ENCODE results near the gene PTP4A2.

Gene PTP4A2

GRCh38 chr1:31936981-31937299 lies 1.2 kb downstream of the PTP4A2 start:
- DNase-seq (ENCODE audit: low read depth), result no peak
- peak overlapping the region; percentile 95 for H3K4me3 ChIP-seq (ENCODE audit: low read length)
- no peak for TF ChIP-seq CTCF (conservative IDR thresholded peaks at IDR 0.05; ENCODE audit: low read depth, low read length)

- TF ChIP-seq CTCF (conservative IDR thresholded peaks at IDR 0.05; ENCODE audit: low read depth, low read length), result no peak
- DNase-seq (ENCODE audit: low read depth), result no peak
- peak overlapping the region; percentile 95 for H3K4me3 ChIP-seq (ENCODE audit: low read length)
Measured at GRCh38 chr1:31936278-31936980, 1.7 kb downstream of the PTP4A2 start.

DNA sequence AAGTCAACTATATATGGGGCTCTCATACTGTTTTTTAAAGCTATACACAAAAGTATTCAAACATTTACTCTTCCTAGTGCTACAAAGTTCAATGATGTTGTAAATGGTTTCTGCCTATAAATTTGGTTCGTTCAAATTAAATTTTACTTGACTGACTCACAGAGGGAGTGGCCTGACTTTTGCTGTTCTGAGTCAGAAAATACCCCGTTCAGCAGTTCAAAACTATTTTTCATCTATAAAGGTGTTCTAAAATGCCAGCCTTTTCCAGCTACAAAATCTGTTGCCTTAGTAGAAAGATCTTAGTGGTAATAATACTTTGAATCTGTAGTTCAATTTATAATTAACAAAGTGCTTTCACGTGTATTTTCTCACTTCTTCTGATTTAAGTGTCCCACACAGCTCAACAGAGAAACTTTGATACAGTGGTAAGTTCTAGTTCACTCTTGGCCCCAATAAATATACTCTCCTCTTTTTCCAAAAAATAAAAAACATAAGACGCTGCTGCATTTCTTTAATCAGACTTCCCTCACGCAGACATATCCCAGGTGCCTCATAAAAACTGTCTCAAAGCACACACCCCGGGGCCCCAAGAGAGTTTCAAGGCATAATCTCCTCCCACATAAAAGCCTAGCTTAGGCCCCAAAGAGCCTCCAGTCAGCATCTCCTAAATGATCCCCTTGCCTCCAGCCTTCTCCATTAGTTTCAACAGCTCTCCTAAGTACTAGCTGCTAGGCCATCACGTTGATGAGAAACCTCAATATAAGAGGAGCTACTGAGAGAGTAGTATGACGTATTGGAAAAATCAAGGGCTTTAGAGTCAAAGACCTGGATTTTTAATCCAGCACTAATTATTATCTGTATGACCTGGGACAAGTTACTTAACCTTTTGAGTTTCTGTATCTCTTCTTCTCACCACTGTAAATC lies 3.2 kb downstream of the PTP4A2 start:
- H3K4me3 ChIP-seq (ENCODE audit: low read length), result peak overlapping the region; percentile 16
- TF ChIP-seq CTCF (conservative IDR thresholded peaks at IDR 0.05; ENCODE audit: low read depth, low read length), result no peak
- DNase-seq (ENCODE audit: low read depth), result no peak

DNA sequence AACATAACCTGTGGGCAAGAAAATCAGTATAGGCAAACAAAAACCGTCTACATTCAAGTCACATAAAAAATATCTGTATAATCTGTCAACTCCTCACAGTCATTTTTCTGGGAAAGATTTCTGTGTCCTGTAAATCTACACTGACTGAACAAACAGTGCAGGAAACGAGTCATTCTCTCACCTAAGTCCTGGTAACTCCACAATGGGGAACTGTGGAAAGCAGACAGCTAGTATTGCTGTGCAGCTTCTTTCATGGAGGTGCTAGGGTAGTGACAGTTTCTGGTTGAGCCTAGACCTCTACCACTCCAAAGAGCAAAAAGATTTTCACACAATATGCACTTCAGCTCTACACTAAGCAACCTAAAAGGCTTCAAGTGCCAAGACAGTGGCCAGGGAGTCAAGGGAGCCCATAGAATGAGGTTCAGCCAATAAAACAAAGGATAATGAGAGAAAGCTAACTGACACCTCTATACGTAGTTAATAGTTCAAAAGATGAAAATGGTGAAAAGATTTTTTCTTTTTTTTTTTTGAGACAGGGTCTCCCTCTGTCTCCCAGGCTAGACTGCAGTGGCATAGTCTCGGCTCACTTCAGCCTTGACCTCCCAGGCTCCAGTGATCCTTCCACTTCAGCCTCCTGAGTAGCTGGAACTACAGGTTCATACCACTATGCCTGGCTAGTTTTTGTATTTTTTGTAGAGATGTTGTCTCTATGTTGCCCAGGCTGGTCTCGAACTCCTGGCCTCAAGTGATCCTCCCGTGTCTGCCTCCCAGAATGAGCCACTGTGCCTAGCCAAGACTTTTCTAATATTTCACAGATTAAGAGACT lies 5.5 kb downstream of the PTP4A2 start:
- no peak for TF ChIP-seq CTCF (conservative IDR thresholded peaks at IDR 0.05; ENCODE audit: low read depth, low read length)
- no peak overlapping the region for H3K4me3 ChIP-seq (ENCODE audit: low read length)
- no peak for DNase-seq (ENCODE audit: low read depth)

DNA sequence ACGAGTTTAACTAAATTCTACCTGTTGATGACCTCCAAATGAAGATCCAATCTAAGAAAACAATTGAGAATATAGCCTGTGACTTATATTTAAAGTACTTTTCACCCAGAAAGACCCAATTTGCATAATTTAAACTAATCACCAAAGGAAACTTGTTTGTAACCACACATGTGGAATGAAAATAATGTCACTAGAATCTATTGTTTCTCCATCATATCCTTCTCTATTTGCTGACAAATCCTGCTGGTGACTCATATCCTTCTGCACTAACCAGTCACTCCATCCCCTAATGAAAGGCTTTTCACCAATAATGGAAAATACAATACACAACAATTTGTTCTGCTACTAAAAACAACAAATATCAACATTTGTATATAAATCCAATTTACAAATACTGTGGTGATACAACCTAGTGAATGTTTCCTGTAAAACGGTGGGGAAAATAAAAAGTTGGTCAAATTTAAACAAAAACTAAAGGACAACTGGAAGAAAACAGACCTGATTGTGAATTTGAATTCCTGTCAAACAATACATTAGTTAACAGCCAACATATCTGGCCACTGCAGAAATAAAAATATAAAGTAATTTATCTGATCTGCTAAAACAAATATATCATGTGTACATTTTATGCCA lies 6.5 kb downstream of the PTP4A2 start:
- TF ChIP-seq CTCF (conservative IDR thresholded peaks at IDR 0.05; ENCODE audit: low read depth, low read length), result no peak
- no peak overlapping the region for H3K4me3 ChIP-seq (ENCODE audit: low read length)
- no peak for DNase-seq (ENCODE audit: low read depth)

DNA sequence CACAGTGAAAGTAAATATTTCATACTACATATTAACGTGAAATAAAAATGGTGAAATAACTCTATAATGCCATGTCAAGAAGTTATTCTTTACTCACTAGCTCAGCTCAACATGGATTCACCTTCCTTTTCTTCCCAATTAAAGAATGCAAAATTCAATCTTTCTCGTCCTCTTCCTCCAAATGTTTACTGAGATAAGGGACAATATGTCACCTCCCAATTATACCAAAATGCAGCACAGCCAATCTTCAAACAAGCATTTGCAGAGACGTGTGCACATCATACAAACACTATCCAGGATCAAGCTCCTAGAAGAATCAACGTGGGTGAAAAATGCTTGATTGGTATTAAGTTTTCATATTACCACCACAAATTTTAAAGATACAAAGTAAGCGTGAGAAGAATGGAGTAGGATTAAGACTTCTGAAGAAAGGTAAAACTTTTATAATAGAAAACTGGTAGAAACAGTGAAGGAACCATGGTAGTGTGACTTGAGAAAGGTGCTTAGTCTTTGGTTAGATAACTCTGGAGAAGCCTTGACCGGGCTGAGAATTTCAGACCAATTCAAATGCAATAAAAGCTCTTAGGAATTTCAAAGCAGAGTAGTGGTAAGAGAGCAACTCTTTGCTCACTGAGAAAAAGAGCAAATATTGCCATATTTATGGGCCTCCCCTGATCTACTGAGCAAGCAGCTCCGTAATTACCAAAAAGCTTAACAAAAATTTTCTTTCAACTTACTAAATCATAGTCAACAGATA lies 7.2 kb downstream of the PTP4A2 start:
- no peak for TF ChIP-seq CTCF (conservative IDR thresholded peaks at IDR 0.05; ENCODE audit: low read depth, low read length)
- H3K4me3 ChIP-seq (ENCODE audit: low read length), result no peak overlapping the region

More for the DNA sequence above, 7.2 kb downstream of the PTP4A2 start:
- no peak for DNase-seq (ENCODE audit: low read depth)

All from retinal pigment epithelial cell (primary cell).